Heart right ventricle (tissue), 16 donors: ENCODE data around the gene SV2B. TPM values are rescaled to one million over a fixed set of nuclear protein-coding genes. Genes with fewer than 3 reads are reported as not detected.

Source experiments
- ATAC-seq, 8 donors: fragments of 200-7000 bp; cut with Tn5 transposase; one replicate each; pipeline ENCODE4 v1.9.1; 2020; ENCODE audit warnings: mild to moderate bottlenecking in 8 of 8, moderate library complexity in 8 of 8, moderate number of reproducible peaks in 1 of 8
- DNase-seq, 2 donors: peaks; one replicate each; pipeline ENCODE4 v3.0.0-alpha.2; 2020
- H3K27ac ChIP-seq, 10 donors: fragments of 200-600 bp; sonication (generic) in 2 of 10; one replicate each; pipeline versions ENCODE4 v1.5.0 to v1.8.0; 2020 to 2022; ENCODE audit warnings: mild to moderate bottlenecking in 3 of 10
- H3K27me3 ChIP-seq, 7 donors: fragments of 200-600 bp; one replicate each; pipeline ENCODE4 v1.8.0; 2021 to 2022; ENCODE audit warnings: mild to moderate bottlenecking in 2 of 7
- H3K36me3 ChIP-seq, 9 donors: fragments of 200-600 bp; sonication (generic) in 1 of 9; one replicate each; pipeline versions ENCODE4 v1.5.0 to v1.8.0; 2020 to 2022; ENCODE audit warnings: mild to moderate bottlenecking in 2 of 9
- H3K4me1 ChIP-seq, 9 donors: fragments of 200-600 bp; sonication (generic) in 1 of 9; one replicate each; pipeline versions ENCODE4 v1.5.0 to v1.8.0; 2020 to 2022; ENCODE audit warnings: mild to moderate bottlenecking in 4 of 9
- H3K4me3 ChIP-seq, 10 donors: fragments of 200-600 bp; sonication (generic) in 2 of 10; one replicate each; pipeline versions ENCODE4 v1.5.0 to v1.8.0; 2020 to 2022; ENCODE audit warnings: mild to moderate bottlenecking in 7 of 10, moderate library complexity in 2 of 10
- H3K9me3 ChIP-seq, 11 donors: fragments of 200-600 bp in 10 of 11; sonication (generic) in 2 of 11; one replicate each; pipeline versions ENCODE4 v1.5.0 to v1.8.0; 2013 to 2022; ENCODE audit warnings: mild to moderate bottlenecking in 2 of 11, control low read depth in 1 of 11, moderate library complexity in 1 of 11
- WGBS, 2 donors: extraction: QIAGEN DNeasy Blood & Tissue Kit; methylation state at CpG; one replicate each; pipeline ENCODE4 v1.1.7; 2013; ENCODE audit warnings: inconsistent platforms in 1 of 2; 5-methylcytosine and 5-hydroxymethylcytosine counted together
- intact Hi-C, 10 donors: fragments of 100-400 bp; cut with DNase I; formaldehyde crosslinking; loops; one replicate each; pipeline versions ENCODE4 v1.11.1 to v1.14.2; 2022
- polyA plus RNA-seq, 2 donors: library from polyadenylated mRNA; stranded (reverse); fragments of 200-250 nt; gene quantifications; one replicate each; pipeline ENCODE4 v1.2.3, GENCODE V29; 2013
- total RNA-seq, 10 donors: library from RNA; stranded (reverse); fragmentation: NEBNext Ultra II Directional in 3 of 10; extraction: Animal tissue kit (Norgen Biotek cat#: 25700) in 3 of 10; gene quantifications; one replicate each; pipeline versions ENCODE4 v1.2.1 to v1.2.4, GENCODE V29; 2021 to 2023
- TF ChIP-seq, protein P1 (sequence below), 9 donors: fragments of 200-600 bp; sonication (generic) in 2 of 9; IDR thresholded peaks; one replicate each; pipeline versions ENCODE4 v1.5.0 to v1.8.0; 2021 to 2022; ENCODE audit warnings: antibody characterized with exemption in 9 of 9, mild to moderate bottlenecking in 5 of 9, moderate library complexity in 1 of 9
- donor health status: Arrhythmogenic right ventricular cardiomyopathy.
- donor health status: ischemic (EF 13 %, LVEDD 7.1; RV severe dilation, severe dysfunction).
- donor health status: healthy with polysubstance abuse.
- donor health status: DM: no; HTN: yes; CAD: no.
- donor health status: DM: no; HTN: no; CAD: no.
- donor health status: ischemic (EF 25% LVEDD 6.9; RV normal size, moderate dysfunction).
- donor health status: ischemic (EF 25% LVEDD 5.7; RV mildly dilated, moderate dysfunction).
- donor health status: healthy.
- donor health status: DM: yes; HTN: yes; CAD: no.
- donor health status: Ischemic cardiomyopathy.
- donor health status: ischemic (EF 35%, LVEDD 5.7; RV mildly dilated, moderate dysfunction).
- donor health status: nonischemic (EF 11% LVEDD 7.7; RV severe dilation, severe dysfunction).
- donor health status: DM: yes; HTN: yes; CAD: no.
- donor health status: PGD.
- donor health status: ischemic (EF 29% LVEDD 5.4; RV normal size, mild dysfunction).
- donor health status: nonischemic (EF 23%, LVEDD 6.1; RV moderate dilation, normal function).

Gene SV2B
- total and polyA plus RNA-seq, 12 donors, result 0.29 to 15.7 (median 1.5) TPM

DNA sequence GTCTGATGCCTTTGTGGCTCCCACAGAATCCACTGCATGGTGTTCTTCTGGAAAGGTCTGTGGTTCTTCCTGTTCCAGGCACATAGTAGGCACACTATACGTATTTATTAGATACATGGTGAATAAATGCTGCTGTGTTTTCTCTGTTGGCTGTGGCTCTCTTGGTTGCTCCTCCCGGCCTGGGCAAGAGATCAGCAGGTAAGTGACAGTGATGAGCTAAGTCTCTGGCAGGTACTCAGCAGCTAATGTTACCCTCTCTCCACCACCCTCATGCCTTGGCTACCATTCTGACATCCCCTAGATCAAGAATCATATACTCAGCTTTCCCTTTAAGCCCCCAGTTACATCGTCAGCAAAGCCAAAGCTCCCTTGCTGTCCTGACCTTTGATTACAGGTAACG is 8.4 kb downstream of the SV2B start:
- DNase-seq (no peak), ATAC-seq (no peak)
- intact Hi-C loops, result no loop called here
- 84 to 87% methylated on average over 4 of the region's 4 CpGs for WGBS, 2 donors
- H3K27ac ChIP-seq, result no peak overlapping the region
- H3K27me3 ChIP-seq, result peaks cover 0 to 16% (median 0%) of the 10 kb centered on the region in 7 donors
- H3K4me3 ChIP-seq, result no peak overlapping the region
- no peaks in the 10 kb centered on the region for H3K36me3 ChIP-seq
- H3K4me1 ChIP-seq, result peaks cover 3 to 13% (median 9%) of the 10 kb centered on the region in 9 donors
- TF ChIP-seq, protein P1, sequence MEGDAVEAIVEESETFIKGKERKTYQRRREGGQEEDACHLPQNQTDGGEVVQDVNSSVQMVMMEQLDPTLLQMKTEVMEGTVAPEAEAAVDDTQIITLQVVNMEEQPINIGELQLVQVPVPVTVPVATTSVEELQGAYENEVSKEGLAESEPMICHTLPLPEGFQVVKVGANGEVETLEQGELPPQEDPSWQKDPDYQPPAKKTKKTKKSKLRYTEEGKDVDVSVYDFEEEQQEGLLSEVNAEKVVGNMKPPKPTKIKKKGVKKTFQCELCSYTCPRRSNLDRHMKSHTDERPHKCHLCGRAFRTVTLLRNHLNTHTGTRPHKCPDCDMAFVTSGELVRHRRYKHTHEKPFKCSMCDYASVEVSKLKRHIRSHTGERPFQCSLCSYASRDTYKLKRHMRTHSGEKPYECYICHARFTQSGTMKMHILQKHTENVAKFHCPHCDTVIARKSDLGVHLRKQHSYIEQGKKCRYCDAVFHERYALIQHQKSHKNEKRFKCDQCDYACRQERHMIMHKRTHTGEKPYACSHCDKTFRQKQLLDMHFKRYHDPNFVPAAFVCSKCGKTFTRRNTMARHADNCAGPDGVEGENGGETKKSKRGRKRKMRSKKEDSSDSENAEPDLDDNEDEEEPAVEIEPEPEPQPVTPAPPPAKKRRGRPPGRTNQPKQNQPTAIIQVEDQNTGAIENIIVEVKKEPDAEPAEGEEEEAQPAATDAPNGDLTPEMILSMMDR (IDR thresholded peaks at IDR 0.05), result no peak
- H3K9me3 ChIP-seq, result no peaks in the 10 kb centered on the region

- H3K9me3 ChIP-seq, result no peaks in the 10 kb centered on the region
- ATAC-seq, result no peak
- no peak for DNase-seq
- H3K4me1 ChIP-seq, result peaks cover 0 to 2% (median 0%) of the 10 kb centered on the region in 9 donors
- peaks cover 0 to 11% (median 0%) of the 10 kb centered on the region in 7 donors for H3K27me3 ChIP-seq
- intact Hi-C loops, result no loop called here
- TF ChIP-seq, protein P1 (IDR thresholded peaks at IDR 0.05), result no peak
- H3K36me3 ChIP-seq, result no peaks in the 10 kb centered on the region
- no peak overlapping the region for H3K4me3 ChIP-seq
- H3K27ac ChIP-seq, result no peak overlapping the region
- WGBS, 2 donors, result 92% methylated on average over 6 of the region's 6 CpGs
Observed at GRCh38 chr15:91109885-91110284, 9.8 kb downstream of the SV2B start.

- Histone ChIP-seq H3K36me3 (no peaks in the 10 kb centered on the region), H3K4me3 (no peak overlapping the region), H3K27me3 (peaks cover 0 to 7% (median 0%) of the 10 kb centered on the region in 7 donors), H3K4me1 (peaks cover 0 to 7% (median under 1%) of the 10 kb centered on the region in 9 donors), H3K27ac (no peak overlapping the region), H3K9me3 (no peaks in the 10 kb centered on the region)
- TF ChIP-seq, protein P1 (IDR thresholded peaks at IDR 0.05), result no peak
- intact Hi-C loops, result no loop called here
- DNase-seq (no peak), ATAC-seq (no peak)
- WGBS, 2 donors, result 87 to 88% methylated on average over 11 of the region's 11 CpGs
Observed at GRCh38 chr15:91110407-91110806, 10.3 kb downstream of the SV2B start.

DNA sequence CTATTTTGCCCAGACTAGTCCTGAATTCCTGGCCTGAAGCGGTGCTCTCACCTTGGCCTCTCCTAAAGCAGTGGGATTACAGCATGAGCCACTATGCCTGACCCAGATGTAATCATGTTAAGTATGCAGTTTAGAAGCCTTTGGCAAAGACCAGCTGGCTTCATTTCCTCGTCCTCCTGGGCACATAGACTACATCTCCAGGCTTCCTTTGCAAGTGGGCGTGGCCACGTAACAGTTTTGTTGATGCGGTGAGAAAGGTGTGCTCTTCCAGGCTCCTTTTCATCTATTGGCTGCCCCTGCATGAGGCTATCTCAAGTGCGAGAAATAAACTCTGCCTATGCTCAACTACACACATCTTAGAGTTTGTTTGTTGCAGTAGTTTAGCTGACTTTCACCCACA is 13.0 kb downstream of the SV2B start:
- peaks cover 0 to 6% (median 0%) of the 10 kb centered on the region in 7 donors for H3K27me3 ChIP-seq
- H3K4me1 ChIP-seq, result peaks cover 0 to 34% (median 15%) of the 10 kb centered on the region in 9 donors
- peaks cover 0 to 3% (median 0%) of the 10 kb centered on the region in 11 donors for H3K9me3 ChIP-seq
- intact Hi-C loops, result no loop called here
- DNase-seq, result no peak
- no peak overlapping the region for H3K27ac ChIP-seq
- TF ChIP-seq, protein P1 (IDR thresholded peaks at IDR 0.05), result no peak
- WGBS, 2 donors, result 63 to 66% methylated on average over 6 of the region's 6 CpGs
- ATAC-seq, result no peak
- H3K4me3 ChIP-seq, result no peak overlapping the region
- no peaks in the 10 kb centered on the region for H3K36me3 ChIP-seq
